Suprapubic skin (tissue), 4 donors: ENCODE measurements around the gene GUCY2F.

Source experiments
- EP300 ChIP-seq: sonication (generic); formaldehyde crosslinking; IDR thresholded peaks from one replicate; pipeline ENCODE4 v1.6.1; 2017; ENCODE audit warnings: antibody characterized with exemption
- POLR2A ChIP-seq, 2 donors: fragments of 450-650 bp; IDR thresholded peaks; one replicate each; pipeline ENCODE4 v1.6.1; 2017; ENCODE audit warnings: antibody characterized with exemption in 2 of 2, mild to moderate bottlenecking in 2 of 2, moderate library complexity in 2 of 2
- POLR2AphosphoS5 ChIP-seq, 3 donors: sonication (generic); formaldehyde crosslinking; IDR thresholded peaks; one replicate each; pipeline ENCODE4 v1.6.1; 2017; ENCODE audit warnings: antibody characterized with exemption in 3 of 3
- TF ChIP-seq, protein P1 (sequence below), 2 donors: fragments of 200-600 bp in 1 of 2; fragments of 450-650 bp in 1 of 2; sonication (generic) in 1 of 2; IDR thresholded peaks; one replicate each; pipeline ENCODE4 v1.5.1; 2016 to 2019; ENCODE audit warnings: antibody characterized with exemption in 2 of 2, mild to moderate bottlenecking in 1 of 2, moderate library complexity in 1 of 2

DNA sequence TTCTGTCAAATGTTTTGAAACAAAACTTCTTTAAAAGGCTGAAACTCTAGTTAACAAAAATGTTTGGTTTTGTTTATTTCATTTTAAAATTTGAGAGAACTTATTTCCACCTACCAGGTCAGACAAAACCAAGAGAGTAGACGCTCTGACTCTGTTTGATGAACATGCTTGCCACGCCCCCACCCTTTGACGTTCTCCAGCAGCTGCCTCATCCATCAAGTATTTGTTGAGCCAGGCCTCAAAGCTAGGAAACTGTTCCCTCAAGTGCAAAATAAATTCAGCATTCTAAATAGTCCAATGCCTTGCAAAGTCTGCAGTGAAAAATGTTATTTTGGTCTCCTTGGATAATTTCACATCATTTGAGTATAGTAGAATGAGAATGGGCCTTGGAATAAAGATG lies 121.6 kb downstream of the GUCY2F start:
- TF ChIP-seq POLR2A (IDR thresholded peaks at IDR 0.05) (no peak), POLR2AphosphoS5 (IDR thresholded peaks at IDR 0.05) (no peak), EP300 (no peak)
- TF ChIP-seq, protein P1, sequence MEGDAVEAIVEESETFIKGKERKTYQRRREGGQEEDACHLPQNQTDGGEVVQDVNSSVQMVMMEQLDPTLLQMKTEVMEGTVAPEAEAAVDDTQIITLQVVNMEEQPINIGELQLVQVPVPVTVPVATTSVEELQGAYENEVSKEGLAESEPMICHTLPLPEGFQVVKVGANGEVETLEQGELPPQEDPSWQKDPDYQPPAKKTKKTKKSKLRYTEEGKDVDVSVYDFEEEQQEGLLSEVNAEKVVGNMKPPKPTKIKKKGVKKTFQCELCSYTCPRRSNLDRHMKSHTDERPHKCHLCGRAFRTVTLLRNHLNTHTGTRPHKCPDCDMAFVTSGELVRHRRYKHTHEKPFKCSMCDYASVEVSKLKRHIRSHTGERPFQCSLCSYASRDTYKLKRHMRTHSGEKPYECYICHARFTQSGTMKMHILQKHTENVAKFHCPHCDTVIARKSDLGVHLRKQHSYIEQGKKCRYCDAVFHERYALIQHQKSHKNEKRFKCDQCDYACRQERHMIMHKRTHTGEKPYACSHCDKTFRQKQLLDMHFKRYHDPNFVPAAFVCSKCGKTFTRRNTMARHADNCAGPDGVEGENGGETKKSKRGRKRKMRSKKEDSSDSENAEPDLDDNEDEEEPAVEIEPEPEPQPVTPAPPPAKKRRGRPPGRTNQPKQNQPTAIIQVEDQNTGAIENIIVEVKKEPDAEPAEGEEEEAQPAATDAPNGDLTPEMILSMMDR (IDR thresholded peaks at IDR 0.05), result no peak
